ENCODE data around the gene C1QTNF1.
A peak's percentile ranks its signal among the peaks of the same experiment; 100 is the strongest.
"Not testable (repeated sequence)": the region's sequence is repeated elsewhere in the genome, so short reads cannot be mapped to it uniquely, and the experiment has no call there.

Gene C1QTNF1

GRCh38 chr17:79005063-79005861 lies 18.7 kb upstream of the C1QTNF1 start:
- no peak for DNase-seq (ENCODE audit: low read depth)

- no peak for DNase-seq (ENCODE audit: low read depth)
Observed at GRCh38 chr17:79006046-79006445, 17.9 kb upstream of the C1QTNF1 start.

GRCh38 chr17:79006794-79007503 lies 17.0 kb upstream of the C1QTNF1 start:
- no peak for DNase-seq (ENCODE audit: low read depth)

GRCh38 chr17:79007504-79008381 lies 16.2 kb upstream of the C1QTNF1 start:
- DNase-seq (ENCODE audit: low read depth), result no peak

- no peak for DNase-seq (ENCODE audit: low read depth)
Observed at GRCh38 chr17:79008666-79009387, 15.1 kb upstream of the C1QTNF1 start.

GRCh38 chr17:79009397-79010303 lies 14.3 kb upstream of the C1QTNF1 start, which contains the start of gene CANT1:
CANT1 (minus strand) TSS chr17:79009764; CDS start chr17:78997622, 12,142 bp downstream.
- DNase-seq (ENCODE audit: low read depth), result peak; percentile 72

- DNase-seq (ENCODE audit: low read depth), result no peak
Observed at GRCh38 chr17:79010304-79010646, 13.7 kb upstream of the C1QTNF1 start.

- no peak for DNase-seq (ENCODE audit: low read depth)
Observed at GRCh38 chr17:79011451-79012147, 12.4 kb upstream of the C1QTNF1 start.

- DNase-seq (ENCODE audit: low read depth), result no peak
Observed at GRCh38 chr17:79012563-79013134, 11.3 kb upstream of the C1QTNF1 start.

- DNase-seq (ENCODE audit: low read depth), result no peak
Observed at GRCh38 chr17:79014158-79014758, 9.7 kb upstream of the C1QTNF1 start.

- no peak for DNase-seq (ENCODE audit: low read depth)
Observed at GRCh38 chr17:79017546-79018369, 6.2 kb upstream of the C1QTNF1 start.

GRCh38 chr17:79018370-79018695 lies 5.6 kb upstream of the C1QTNF1 start:
- DNase-seq (ENCODE audit: low read depth), result no peak

- no peak for DNase-seq (ENCODE audit: low read depth)
Observed at GRCh38 chr17:79019261-79019631, 4.7 kb upstream of the C1QTNF1 start.

- peak; percentile 83 for DNase-seq (ENCODE audit: low read depth)
Observed at GRCh38 chr17:79019632-79020584, 4.1 kb upstream of the C1QTNF1 start.

- DNase-seq (ENCODE audit: low read depth), result no peak
Observed at GRCh38 chr17:79020631-79021301, 3.2 kb upstream of the C1QTNF1 start.

GRCh38 chr17:79021929-79022328 lies 2.0 kb upstream of the C1QTNF1 start:
- DNase-seq (ENCODE audit: low read depth), result not testable (repeated sequence)

GRCh38 chr17:79022507-79022991 lies 1.4 kb upstream of the C1QTNF1 start:
- DNase-seq (ENCODE audit: low read depth), result no peak

Data from fibroblast of the conjunctiva (primary cell).